ENCODE measurements around the gene PDE11A.

The PDE11A gene

DNA sequence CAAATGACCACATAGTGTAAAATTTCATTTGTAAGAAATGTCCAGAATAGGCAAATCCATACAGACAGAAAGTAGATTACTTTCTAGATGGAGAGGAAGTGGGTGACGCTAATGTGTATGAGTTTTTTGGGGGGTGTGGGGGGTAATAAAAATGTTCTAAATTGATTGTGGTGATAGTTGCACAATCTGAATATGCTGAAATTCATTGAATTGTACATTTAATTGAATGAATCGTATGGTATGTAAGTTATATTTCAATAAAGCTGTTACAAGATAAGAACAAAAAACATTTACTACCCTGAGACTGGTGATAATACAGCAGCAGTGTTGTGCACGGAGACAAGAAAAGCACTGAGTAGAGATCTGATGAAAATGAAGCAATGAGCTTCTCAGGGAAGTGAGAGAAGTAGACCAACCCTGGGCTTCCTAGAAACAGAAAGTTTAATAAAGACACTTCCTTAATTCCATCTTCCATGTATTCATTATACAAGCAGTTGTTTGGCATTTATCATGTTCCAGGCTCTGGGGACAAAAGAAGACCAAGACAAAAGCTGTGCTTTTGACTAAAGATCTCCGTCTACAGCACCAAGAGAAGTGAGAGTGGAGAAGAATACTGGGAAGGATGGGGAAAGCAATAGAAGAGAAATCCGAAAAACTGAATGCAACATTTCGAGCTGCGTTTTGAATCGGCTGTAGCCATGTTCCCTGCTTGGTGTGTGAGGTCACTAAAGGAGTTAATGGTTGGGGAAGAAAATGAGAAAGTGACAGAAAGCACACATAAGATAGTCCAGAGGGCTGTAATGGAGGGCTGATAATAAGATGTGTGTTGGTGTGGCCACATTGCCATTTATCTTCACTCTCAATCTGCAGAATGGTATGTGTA lies 1.8 kb upstream of the PDE11A start:
- no peak for TF ChIP-seq FOXP2 (optimal IDR thresholded peaks at IDR 0.05; ENCODE audit: borderline replicate concordance, extremely low read depth, extremely low read length, insufficient read depth)
- TF ChIP-seq REST (IDR thresholded peaks at IDR 0.05; ENCODE audit: insufficient read depth in 1 of 2, low read depth in 2 of 2, low read length in 2 of 2), result no peak
- no peak for TF ChIP-seq TAF1 (IDR thresholded peaks at IDR 0.05; ENCODE audit: borderline replicate concordance, insufficient read depth, low read length)
- no peak for TF ChIP-seq POLR2AphosphoS5 (IDR thresholded peaks at IDR 0.05; ENCODE audit: low read depth, low read length)
- TF ChIP-seq SIN3A (IDR thresholded peaks at IDR 0.05; ENCODE audit: borderline replicate concordance, insufficient read depth, low read length), result no peak

DNA sequence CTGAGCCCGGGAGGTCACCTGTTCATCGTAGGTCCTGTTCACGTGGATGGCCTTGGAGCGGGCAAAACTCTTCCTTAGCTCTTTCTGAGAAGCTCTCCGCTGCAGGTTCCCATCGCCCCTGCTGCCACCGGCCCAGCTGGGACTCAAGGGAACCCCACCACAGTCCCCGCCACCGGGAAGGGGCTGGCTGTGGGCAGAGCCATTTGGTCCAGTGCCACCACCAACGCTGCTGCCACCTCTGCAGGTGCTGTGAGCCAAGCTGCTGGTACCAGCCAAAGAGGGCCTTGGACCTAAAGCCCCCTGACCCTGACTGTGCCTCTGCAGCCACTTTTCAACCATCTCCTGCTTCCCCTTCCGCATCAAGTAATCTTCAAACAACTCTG lies 586 bp downstream of the PDE11A start:
- TF ChIP-seq POLR2AphosphoS5 (IDR thresholded peaks at IDR 0.05; ENCODE audit: low read depth, low read length), result no peak
- no peak for TF ChIP-seq TAF1 (IDR thresholded peaks at IDR 0.05; ENCODE audit: borderline replicate concordance, insufficient read depth, low read length)
- TF ChIP-seq REST (IDR thresholded peaks at IDR 0.05; ENCODE audit: insufficient read depth in 1 of 2, low read depth in 2 of 2, low read length in 2 of 2), result no peak
- TF ChIP-seq FOXP2 (optimal IDR thresholded peaks at IDR 0.05; ENCODE audit: borderline replicate concordance, extremely low read depth, extremely low read length, insufficient read depth), result no peak
- TF ChIP-seq SIN3A (IDR thresholded peaks at IDR 0.05; ENCODE audit: borderline replicate concordance, insufficient read depth, low read length), result no peak

DNA sequence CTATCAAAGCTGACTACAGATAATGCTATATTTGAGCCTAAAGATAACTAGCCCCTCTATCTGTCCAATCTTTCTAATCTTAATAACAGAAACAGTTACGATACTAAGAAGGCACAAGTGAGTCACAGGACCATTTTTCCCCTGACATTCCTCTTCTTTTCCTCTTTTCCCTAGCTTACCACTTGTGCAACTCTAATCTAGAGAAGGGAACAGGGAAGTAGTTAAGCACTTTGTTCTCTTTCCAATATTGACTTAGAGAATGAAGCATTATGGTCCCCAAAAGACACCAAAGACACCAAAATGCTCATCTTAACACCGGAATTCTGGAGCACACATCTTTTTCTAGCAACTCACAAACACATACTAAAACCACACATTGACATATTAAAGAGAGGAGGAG lies 1.8 kb downstream of the PDE11A start:
- no peak for TF ChIP-seq POLR2AphosphoS5 (IDR thresholded peaks at IDR 0.05; ENCODE audit: low read depth, low read length)
- no peak for TF ChIP-seq REST (IDR thresholded peaks at IDR 0.05; ENCODE audit: insufficient read depth in 1 of 2, low read depth in 2 of 2, low read length in 2 of 2)
- TF ChIP-seq TAF1 (IDR thresholded peaks at IDR 0.05; ENCODE audit: borderline replicate concordance, insufficient read depth, low read length), result no peak
- TF ChIP-seq FOXP2 (optimal IDR thresholded peaks at IDR 0.05; ENCODE audit: borderline replicate concordance, extremely low read depth, extremely low read length, insufficient read depth), result no peak
- no peak for TF ChIP-seq SIN3A (IDR thresholded peaks at IDR 0.05; ENCODE audit: borderline replicate concordance, insufficient read depth, low read length)

GRCh38 chr2:178069551-178069950 lies 3.0 kb downstream of the PDE11A start:
- no peak for TF ChIP-seq POLR2AphosphoS5 (IDR thresholded peaks at IDR 0.05; ENCODE audit: low read depth, low read length)
- TF ChIP-seq SIN3A (IDR thresholded peaks at IDR 0.05; ENCODE audit: borderline replicate concordance, insufficient read depth, low read length), result no peak
- TF ChIP-seq FOXP2 (optimal IDR thresholded peaks at IDR 0.05; ENCODE audit: borderline replicate concordance, extremely low read depth, extremely low read length, insufficient read depth), result no peak
- no peak for TF ChIP-seq TAF1 (IDR thresholded peaks at IDR 0.05; ENCODE audit: borderline replicate concordance, insufficient read depth, low read length)
- TF ChIP-seq REST (IDR thresholded peaks at IDR 0.05; ENCODE audit: insufficient read depth in 1 of 2, low read depth in 2 of 2, low read length in 2 of 2), result no peak
